Activated T-helper 1 cell treated with anti-CD3 and anti-CD28 coated beads, Interleukin-12 subunit alpha, Interleukin-12 subunit beta, Interleukin-2, Interleukin-4 antibody, amounts not matched to agents 30 ng/mL and 10 ng/mL and 1 ng/mL, durations not matched to agents 14 hours and 24 hours and 36 hours (primary cell): ENCODE results near the gene TOMM22. TPM values are rescaled to one million over a fixed set of nuclear protein-coding genes. Genes with fewer than 3 reads are reported as not detected.
A peak's percentile ranks its signal among the peaks of the same experiment; 100 is the strongest.

ENCODE experiments used
- DNase-seq: peaks from one replicate; pipeline ENCODE4 v3.0.0; 2021; ENCODE audit warnings: low spot score
- H3K27ac Mint-ChIP-seq: one replicate; pipeline ENCODE4 v1.8.0; 2021; ENCODE audit warnings: mild to moderate bottlenecking, mixed read lengths
- H3K27me3 Mint-ChIP-seq: one replicate; pipeline ENCODE4 v1.8.0; 2022; ENCODE audit warnings: mild to moderate bottlenecking, moderate library complexity, mixed read lengths; ENCODE audit not compliant: insufficient read depth
- H3K36me3 Mint-ChIP-seq: one replicate; pipeline ENCODE4 v1.8.0; 2021; ENCODE audit warnings: low read depth, mixed read lengths
- H3K4me1 Mint-ChIP-seq: one replicate; pipeline ENCODE4 v1.8.0; 2021; ENCODE audit warnings: low read depth, mixed read lengths
- H3K4me3 Mint-ChIP-seq: one replicate; pipeline ENCODE4 v1.8.0; 2021; ENCODE audit warnings: mild to moderate bottlenecking, moderate library complexity, mixed read lengths
- H3K9me3 Mint-ChIP-seq: one replicate; pipeline ENCODE4 v1.8.0; 2021; ENCODE audit warnings: mixed read lengths
- intact Hi-C: fragments of 100-400 bp; cut with micrococcal nuclease; formaldehyde crosslinking; loops from one replicate; pipeline ENCODE4 v1.15.1; 2024
- total RNA-seq: library from RNA; stranded (reverse); gene quantifications from 2 replicates; pipeline ENCODE4 v1.2.3, GENCODE V29; 2022

The TOMM22 gene
- total RNA-seq, 1 donor from 2014 or later = 153 TPM

DNA sequence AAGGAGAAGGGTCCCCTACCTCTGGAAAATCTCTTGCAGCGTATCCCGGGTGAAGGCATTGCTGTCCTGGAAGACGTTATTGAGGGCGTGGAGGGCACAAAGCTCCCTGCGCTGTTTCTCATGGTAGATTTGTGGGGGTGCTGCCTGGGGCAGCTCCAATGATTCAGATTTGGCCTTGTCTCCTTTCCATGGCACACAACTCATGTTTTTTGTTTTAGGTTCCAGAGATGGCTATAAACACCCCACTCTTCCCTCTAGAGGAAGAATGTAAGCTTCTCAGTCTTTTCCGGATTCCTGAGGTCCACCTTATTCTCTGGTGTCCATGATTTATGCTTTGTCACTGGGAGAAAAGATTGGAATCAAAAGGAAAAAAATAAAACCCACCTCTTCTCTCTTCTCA, 18.0 kb downstream of the TOMM22 start:
- H3K4me1 Mint-ChIP-seq = peaks cover 56% of the 10 kb centered on the region
- no peaks in the 10 kb centered on the region for H3K9me3 Mint-ChIP-seq
- H3K27me3 Mint-ChIP-seq = peaks cover 3% of the 10 kb centered on the region
- H3K4me3 Mint-ChIP-seq = peak overlapping the region; percentile 90
- no peak for DNase-seq
- peak overlapping the region; percentile 96 for H3K27ac Mint-ChIP-seq
- intact Hi-C loops = loop anchor here (1.0 to 10.0 kb wide), 4 partner anchors 18 to 1465 kb away; partner anchors contain the start of genes PICK1 and TOMM22
- H3K36me3 Mint-ChIP-seq = peaks cover 34% of the 10 kb centered on the region

DNA sequence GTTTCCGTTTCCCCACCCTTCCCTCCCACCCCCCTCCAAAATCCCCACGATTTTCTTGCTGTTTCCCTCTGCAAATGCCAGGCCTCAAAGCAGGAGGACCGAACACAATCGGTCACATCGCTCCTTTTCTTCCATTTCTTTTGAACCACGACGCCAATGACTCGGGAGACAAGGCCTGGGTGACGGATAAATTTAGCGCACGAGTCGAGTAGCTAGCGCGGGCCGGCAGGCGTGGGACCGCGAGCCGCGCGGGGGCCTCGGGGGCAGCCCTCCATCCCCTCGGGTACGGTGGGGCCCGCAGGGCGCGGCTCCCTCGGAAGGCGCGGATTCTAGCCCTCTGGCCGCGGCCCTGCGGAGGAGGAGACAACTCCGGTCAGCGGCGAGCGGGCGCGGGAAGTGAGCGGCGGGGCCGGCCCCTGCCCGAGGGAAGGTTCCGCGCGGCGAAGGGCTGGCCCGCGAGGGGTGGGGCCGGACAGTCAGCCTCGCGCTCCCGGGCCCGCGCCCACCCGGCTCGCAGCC, 18.6 kb downstream of the TOMM22 start:
- Mint-ChIP-seq H3K27me3 (peaks cover 3% of the 10 kb centered on the region), H3K9me3 (no peaks in the 10 kb centered on the region), H3K4me1 (peaks cover 56% of the 10 kb centered on the region), H3K4me3 (peak overlapping the region; percentile 90), H3K36me3 (peaks cover 29% of the 10 kb centered on the region), H3K27ac (peak overlapping the region; percentile 96)
- intact Hi-C loops = loop anchor here (1.0 to 10.0 kb wide), 4 partner anchors 19 to 1466 kb away; partner anchors contain the start of genes PICK1 and TOMM22
- DNase-seq = no peak

DNA sequence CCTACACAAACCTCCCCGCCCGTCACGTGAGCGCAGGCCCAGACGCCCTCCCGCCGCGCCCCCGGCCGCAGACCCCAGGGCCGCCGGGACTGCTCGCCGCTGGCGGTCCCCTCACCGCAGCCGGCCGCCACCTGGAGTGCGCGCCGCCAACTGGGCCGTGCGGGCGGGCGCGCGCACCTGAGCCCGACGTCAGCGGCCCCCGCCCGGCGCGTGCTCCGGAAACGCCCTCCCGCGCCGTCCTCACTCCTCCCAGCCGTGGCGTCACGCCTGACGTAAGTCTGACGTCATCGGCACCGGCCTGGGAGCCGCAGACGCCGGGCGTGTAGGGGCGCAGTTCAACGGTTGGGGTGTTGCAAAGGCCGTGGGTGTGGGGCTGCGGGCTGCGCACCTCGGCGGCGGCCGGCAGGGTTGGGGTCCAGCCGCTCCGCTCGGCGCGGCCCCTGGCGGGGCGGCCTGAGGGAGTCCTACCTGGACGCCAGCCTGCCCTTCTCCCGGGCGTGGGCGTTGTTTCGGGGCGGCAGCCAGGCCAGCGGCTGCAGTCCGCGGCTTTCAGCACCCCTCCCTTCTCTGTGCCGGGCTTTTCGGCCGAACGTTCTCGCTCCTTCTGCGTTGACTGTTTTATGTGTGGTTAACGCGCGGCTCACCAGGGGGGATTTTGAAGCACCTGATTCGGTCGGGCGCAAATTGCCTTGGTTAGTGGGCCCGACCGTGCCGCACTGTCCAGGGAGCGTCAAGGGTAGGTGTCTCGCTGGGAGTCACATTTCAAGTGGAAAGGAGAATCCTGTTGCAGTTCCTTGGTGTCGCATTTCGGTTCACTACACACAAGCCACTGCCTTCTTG, 19.3 kb downstream of the TOMM22 start, which contains the start of gene JOSD1:
TSS of gene JOSD1 (minus strand) at position 155 of the 840 bp plus-strand sequence. CDS start 956 bp downstream, outside the sequence.
- Mint-ChIP-seq H3K36me3 (peaks cover 29% of the 10 kb centered on the region), H3K27ac (peak within 1 kb of the TSS; percentile 100), H3K27me3 (peaks cover 3% of the 10 kb centered on the region), H3K4me1 (peaks cover 56% of the 10 kb centered on the region), H3K9me3 (no peaks in the 10 kb centered on the region), H3K4me3 (peak within 1 kb of the TSS; percentile 96)
- peak; percentile 98 for DNase-seq
- intact Hi-C loops = loop anchor here (1.0 to 10.0 kb wide), 5 partner anchors 20 to 1466 kb away; partner anchors contain the start of genes CBY1, FAM227A, PICK1 and TOMM22

DNA sequence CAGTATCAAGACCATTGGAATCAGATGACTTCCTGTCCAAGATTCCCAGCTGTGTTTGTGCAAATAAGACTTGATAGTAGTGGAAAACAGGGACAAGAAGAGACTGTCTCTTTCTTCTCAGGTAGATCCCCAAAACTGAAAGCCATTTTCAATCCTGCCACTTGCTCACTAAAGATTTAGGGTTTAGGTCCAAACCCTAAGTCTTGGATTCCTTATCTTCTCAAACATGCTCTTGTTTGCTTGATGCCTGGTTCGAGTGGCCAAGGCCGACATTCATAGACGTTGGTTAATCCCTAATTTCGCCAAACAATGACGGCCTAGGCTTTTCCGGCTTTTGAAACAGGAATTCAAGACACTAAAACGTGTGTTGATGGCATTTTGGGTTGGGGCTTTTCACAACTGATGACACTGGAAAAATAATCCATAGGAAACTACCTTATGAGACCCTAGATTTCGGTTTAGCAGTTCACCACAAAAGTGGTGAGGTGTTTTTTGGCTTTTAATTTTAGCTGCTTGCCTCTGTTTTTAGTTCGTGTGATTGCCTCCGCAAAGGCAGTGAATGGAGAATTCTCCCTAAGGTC, 23.0 kb downstream of the TOMM22 start:
- Mint-ChIP-seq H3K4me1 (peaks cover 52% of the 10 kb centered on the region), H3K36me3 (peaks cover 29% of the 10 kb centered on the region), H3K9me3 (no peaks in the 10 kb centered on the region), H3K4me3 (peak overlapping the region; percentile 74), H3K27ac (peak overlapping the region; percentile 97), H3K27me3 (peaks cover 3% of the 10 kb centered on the region)
- intact Hi-C loops = loop anchor here (1.0 to 10.0 kb wide), 11 partner anchors 48 to 1470 kb away; partner anchors contain the start of genes CBY1, DDX17, DMC1 and DNAL4
- no peak for DNase-seq

DNA sequence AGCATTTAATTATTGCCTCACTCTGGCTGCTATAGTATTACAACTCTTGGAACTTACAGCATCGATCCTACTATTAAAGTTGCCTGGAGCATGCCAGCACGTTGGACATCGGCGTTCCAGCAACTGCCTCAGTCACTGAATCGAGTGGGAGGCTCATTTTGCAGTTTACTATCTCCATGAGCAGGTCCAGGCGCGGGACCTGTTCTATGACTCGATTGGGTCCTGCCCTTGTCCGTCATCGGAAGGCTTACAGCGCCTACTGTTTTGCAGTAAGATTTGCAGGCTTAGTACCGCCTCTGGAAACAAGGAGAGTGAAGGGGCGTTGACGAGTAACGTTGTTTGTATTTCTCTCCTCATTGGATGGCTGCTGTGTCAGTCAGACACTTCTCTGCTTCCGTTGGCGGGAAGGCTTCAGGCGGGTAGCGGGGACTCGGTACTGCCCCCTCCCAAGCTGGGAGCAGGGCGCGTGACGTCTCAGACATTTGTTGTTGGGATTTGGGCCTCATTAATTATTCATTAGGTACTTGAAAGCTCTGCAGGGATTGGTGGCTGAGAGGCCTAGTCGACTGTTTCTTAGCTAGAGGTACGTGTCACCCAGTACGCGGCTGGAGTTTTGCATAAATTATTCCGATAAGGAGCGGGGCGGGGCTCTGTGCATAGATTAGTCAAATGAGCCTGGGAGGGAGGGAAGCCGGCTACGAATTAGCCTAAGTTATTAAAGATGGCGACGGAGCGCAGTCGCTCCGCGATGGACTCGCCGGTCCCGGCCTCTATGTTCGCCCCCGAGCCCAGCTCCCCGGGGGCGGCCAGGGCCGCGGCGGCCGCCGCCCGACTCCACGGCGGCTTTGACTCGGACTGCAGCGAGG, 23.7 kb downstream of the TOMM22 start, which contains the start of gene GTPBP1:
TSS of gene GTPBP1 (plus strand) at position 710 of the 866 bp plus-strand sequence. CDS start at position 722, 12 bp downstream.
- peak within 1 kb of the TSS; percentile 94 for H3K4me3 Mint-ChIP-seq
- peaks cover 55% of the 10 kb centered on the region for H3K4me1 Mint-ChIP-seq
- peaks cover 27% of the 10 kb centered on the region for H3K36me3 Mint-ChIP-seq
- DNase-seq = peak; percentile 96
- peaks cover 2% of the 10 kb centered on the region for H3K27me3 Mint-ChIP-seq
- H3K9me3 Mint-ChIP-seq = no peaks in the 10 kb centered on the region
- intact Hi-C loops = loop anchor here (1.0 to 10.0 kb wide), 11 partner anchors 49 to 1471 kb away; partner anchors contain the start of genes CBY1, DDX17, DMC1 and DNAL4
- H3K27ac Mint-ChIP-seq = peak within 1 kb of the TSS; percentile 97

DNA sequence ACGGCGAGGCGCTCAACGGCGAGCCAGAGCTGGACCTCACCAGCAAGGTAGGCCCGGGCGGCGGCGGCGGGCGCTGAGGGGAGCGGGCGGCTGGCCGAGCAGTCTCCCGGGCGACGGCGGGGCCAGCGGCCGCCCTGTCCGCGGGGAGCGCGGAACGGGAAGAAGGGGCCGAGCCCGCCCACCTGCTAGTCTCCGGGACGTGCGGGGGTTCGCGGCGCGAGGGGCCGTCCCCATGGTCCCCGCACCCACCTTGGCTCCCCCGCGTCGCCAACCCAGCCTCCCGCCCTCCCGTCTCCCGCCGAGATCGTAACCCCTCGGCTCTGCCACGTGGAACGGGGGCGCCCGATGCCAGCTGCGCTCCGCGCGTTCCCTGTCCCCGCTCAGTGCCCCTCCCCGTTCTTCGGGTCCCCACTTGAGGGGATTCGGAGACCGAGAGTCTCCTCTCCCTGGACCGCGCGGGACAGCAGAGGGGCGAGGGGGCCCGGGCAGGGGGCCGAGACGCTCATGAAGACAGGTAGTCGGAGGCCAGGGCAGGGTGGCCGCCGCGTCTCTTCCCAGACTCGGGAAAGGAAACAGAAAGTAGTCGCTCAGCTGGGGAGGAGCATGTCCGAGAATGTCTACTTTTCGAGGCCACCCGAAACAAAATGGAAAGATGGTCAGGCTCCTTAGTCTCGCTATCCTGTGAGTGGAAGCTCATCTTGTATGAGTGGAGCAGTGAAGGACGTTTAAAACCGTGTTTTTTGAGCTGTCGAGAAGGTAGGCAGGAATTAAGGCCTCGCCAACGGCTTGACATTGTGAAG, 24.5 kb downstream of the TOMM22 start:
- peaks cover 33% of the 10 kb centered on the region for H3K36me3 Mint-ChIP-seq
- peak; percentile 35 for DNase-seq
- no peaks in the 10 kb centered on the region for H3K9me3 Mint-ChIP-seq
- H3K4me3 Mint-ChIP-seq = peak overlapping the region; percentile 94
- intact Hi-C loops = loop anchor here (5.0 to 10.0 kb wide), 3 partner anchors 134 to 1472 kb away; partner anchors contain the start of genes DMC1 and PICK1
- peaks cover 61% of the 10 kb centered on the region for H3K4me1 Mint-ChIP-seq
- H3K27me3 Mint-ChIP-seq = no peaks in the 10 kb centered on the region
- peak overlapping the region; percentile 89 for H3K27ac Mint-ChIP-seq

DNA sequence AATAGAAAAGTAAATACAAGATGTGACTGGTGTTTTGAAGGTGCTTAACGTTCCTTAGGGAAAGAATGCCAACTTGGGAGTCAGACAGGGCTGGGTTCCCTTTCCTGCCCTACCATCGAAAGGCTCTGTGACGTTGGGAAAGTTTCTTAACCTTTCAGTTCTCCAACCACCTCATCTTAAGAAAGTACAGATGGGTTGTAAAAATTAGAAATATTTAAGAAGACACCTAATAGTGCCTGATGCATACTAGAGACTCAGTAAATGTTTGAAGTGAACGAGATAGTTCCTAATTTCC, 25.1 kb downstream of the TOMM22 start:
- Mint-ChIP-seq H3K27me3 (no peaks in the 10 kb centered on the region), H3K27ac (peak overlapping the region; percentile 89), H3K9me3 (no peaks in the 10 kb centered on the region), H3K4me3 (peak overlapping the region; percentile 94), H3K4me1 (peaks cover 57% of the 10 kb centered on the region), H3K36me3 (peaks cover 33% of the 10 kb centered on the region)
- DNase-seq = no peak
- intact Hi-C loops = loop anchor here (5.0 to 10.0 kb wide), 3 partner anchors 135 to 1472 kb away; partner anchors contain the start of genes DMC1 and PICK1

DNA sequence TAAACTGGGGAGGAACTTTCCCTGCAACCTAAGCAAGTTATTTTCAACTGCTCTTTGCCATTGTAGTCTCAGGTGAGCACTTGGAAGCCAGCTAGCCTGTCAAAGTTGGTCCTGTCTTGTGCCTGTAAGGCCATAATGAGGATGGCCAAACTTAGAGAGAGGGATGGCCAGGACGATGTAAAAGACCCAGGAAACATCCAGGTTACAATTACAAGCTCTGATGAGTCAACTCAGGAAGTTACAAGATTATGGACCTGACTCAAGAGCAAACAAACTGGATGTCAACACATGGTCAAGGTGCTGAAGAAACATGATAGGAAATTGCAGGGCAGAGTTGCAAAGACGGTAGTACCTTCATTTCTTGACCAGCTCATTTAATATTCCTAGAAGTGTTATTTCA, 25.6 kb downstream of the TOMM22 start:
- intact Hi-C loops = loop anchor here (5.0 to 10.0 kb wide), 3 partner anchors 135 to 1473 kb away; partner anchors contain the start of genes DMC1 and PICK1
- Mint-ChIP-seq H3K27ac (peak overlapping the region; percentile 89), H3K27me3 (no peaks in the 10 kb centered on the region), H3K4me3 (peak overlapping the region; percentile 94), H3K36me3 (peaks cover 37% of the 10 kb centered on the region), H3K4me1 (peaks cover 57% of the 10 kb centered on the region), H3K9me3 (no peaks in the 10 kb centered on the region)
- no peak for DNase-seq

DNA sequence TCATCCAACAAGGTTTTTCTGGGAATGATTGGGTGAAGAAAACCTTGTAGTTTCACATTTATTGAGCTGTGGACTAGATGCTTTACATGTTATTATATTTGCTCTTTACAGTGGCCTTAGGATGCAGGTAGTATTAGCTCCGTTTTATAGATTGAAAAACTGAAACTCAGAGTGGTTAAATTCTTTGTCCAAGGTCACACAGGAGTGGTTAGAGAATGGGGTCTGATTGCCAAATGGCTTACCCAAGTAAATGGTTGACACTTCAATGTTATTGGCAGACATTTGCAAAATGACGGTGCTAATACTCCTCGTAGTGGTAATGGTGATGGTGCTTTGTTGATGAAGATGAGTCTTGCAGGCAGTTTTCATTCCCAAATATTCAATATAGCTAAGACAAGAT, 26.2 kb downstream of the TOMM22 start:
- Mint-ChIP-seq H3K4me3 (peak overlapping the region; percentile 94), H3K27me3 (no peaks in the 10 kb centered on the region)
- no peak for DNase-seq

DNA sequence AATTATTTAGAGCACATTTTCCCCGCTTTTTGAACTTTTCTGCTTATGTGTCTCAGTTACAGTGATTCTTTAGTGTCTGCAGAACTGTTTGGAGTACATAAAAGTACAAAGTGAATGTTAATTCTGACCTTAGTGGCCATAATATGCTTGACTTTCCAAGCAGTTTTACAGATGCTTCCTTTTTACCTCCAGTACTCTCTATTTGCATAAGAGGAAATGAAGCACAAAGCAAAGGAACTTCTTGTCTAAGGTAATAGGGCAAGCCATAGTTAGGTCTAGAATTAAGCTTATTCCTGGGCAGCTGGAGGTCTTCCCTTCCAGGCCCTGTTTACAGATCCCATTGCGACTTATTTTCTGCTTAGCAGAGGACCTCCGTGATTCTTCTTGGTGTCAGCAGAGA, 27.5 kb downstream of the TOMM22 start:
- Mint-ChIP-seq H3K27ac (peak overlapping the region; percentile 75), H3K4me3 (peak overlapping the region; percentile 69), H3K9me3 (no peaks in the 10 kb centered on the region), H3K36me3 (peaks cover 49% of the 10 kb centered on the region), H3K27me3 (no peaks in the 10 kb centered on the region), H3K4me1 (peaks cover 75% of the 10 kb centered on the region)
- intact Hi-C loops = loop anchor here (5.0 to 10.0 kb wide), 3 partner anchors 137 to 1475 kb away; partner anchors contain the start of genes DMC1 and PICK1
- no peak for DNase-seq

More for the DNA sequence above, 26.2 kb downstream of the TOMM22 start:
- intact Hi-C loops = loop anchor here (5.0 to 10.0 kb wide), 3 partner anchors 136 to 1473 kb away; partner anchors contain the start of genes DMC1 and PICK1
- H3K4me1 Mint-ChIP-seq = peaks cover 62% of the 10 kb centered on the region
- peak overlapping the region; percentile 15 for H3K27ac Mint-ChIP-seq
- peaks cover 42% of the 10 kb centered on the region for H3K36me3 Mint-ChIP-seq
- no peaks in the 10 kb centered on the region for H3K9me3 Mint-ChIP-seq

DNA sequence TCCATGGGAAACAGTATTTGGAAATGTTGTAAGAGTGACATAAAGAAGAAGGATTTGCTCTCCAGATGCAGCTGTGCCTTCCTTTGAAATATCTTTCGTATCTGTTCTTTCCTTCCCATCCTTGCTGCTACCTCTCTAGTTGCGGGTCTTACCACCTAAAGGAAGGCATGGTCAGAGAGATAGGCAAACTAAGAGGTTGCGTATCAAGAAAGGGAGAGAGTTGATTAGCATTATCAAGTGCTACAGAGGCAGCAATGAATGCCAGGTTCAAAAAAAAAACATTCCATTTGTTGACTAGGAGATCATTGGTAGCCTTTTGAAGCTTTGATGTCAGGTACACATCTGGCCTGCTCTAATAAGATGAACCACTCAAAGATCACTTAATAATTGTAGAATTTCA, 28.6 kb downstream of the TOMM22 start:
- Mint-ChIP-seq H3K36me3 (peaks cover 57% of the 10 kb centered on the region), H3K9me3 (no peaks in the 10 kb centered on the region), H3K4me1 (peaks cover 76% of the 10 kb centered on the region), H3K27ac (no peak overlapping the region), H3K4me3 (no peak overlapping the region), H3K27me3 (no peaks in the 10 kb centered on the region)
- no peak for DNase-seq
- intact Hi-C loops = no loop called here
